ENCODE measurements around the gene HOXA7.
A peak's percentile ranks its signal among the peaks of the same experiment; 100 is the strongest.

HOXA7 gene

GRCh38 chr7:27152816-27153442 lies 3.5 kb downstream of the HOXA7 start:
- ChIA-PET POLR2A (interaction anchor here (1.1 to 5.6 kb wide), 3 partner anchors 9 to 37 kb away, joined by 3 to 42 read pairs (median 3); no protein-coding TSS in a partner anchor), CTCF (interaction anchor here (0.6 kb wide), 1 partner anchor 472 kb away, joined by 4 read pairs; no protein-coding TSS in a partner anchor)
- H3K27ac ChIP-seq (ENCODE audit: extremely low read depth, low read depth, low read length) = no peak overlapping the region

More at GRCh38 chr7:27152816-27153442, 3.5 kb downstream of the HOXA7 start:
- Histone ChIP-seq H3K4me1 (ENCODE audit: control insufficient read depth, insufficient read depth, low read length) (peaks cover 4% of the 10 kb centered on the region; the same call in 1 of the 2 replicates), H3K9me3 (ENCODE audit: control insufficient read depth, insufficient read depth, low read depth, low read length) (no peaks in the 10 kb centered on the region), H3K36me3 (ENCODE audit: control insufficient read depth in 2 of 2, insufficient read depth in 1 of 2, low read length in 2 of 2) (peaks cover 0 to 28% of the 10 kb centered on the region in 2 experiments; a peak in 1 of 3 replicates), H3K4me3 (ENCODE audit: low read depth, low read length) (no peak overlapping the region)
- TF ChIP-seq CTCF (tag by site-specific recombination; IDR thresholded peaks at IDR 0.05) = no peak
- peak; percentile 42; the same call in 1 of the 2 replicates for TF ChIP-seq PATZ1 (tag by site-specific recombination; IDR thresholded peaks at IDR 0.05)
- peak; percentile 69 for TF ChIP-seq GLIS2 (tag by site-specific recombination; IDR thresholded peaks at IDR 0.05)
- no peak for TF ChIP-seq ZNF785 (tag by site-specific recombination; IDR thresholded peaks at IDR 0.05)
- TF ChIP-seq ZXDB (tag by site-specific recombination; IDR thresholded peaks at IDR 0.05) = no peak
- no peak for TF ChIP-seq OVOL3 (tag by site-specific recombination; IDR thresholded peaks at IDR 0.05)
- TF ChIP-seq ZNF16 (tag by site-specific recombination; IDR thresholded peaks at IDR 0.05; ENCODE audit: low read depth) = no peak
- TF ChIP-seq, protein P1, sequence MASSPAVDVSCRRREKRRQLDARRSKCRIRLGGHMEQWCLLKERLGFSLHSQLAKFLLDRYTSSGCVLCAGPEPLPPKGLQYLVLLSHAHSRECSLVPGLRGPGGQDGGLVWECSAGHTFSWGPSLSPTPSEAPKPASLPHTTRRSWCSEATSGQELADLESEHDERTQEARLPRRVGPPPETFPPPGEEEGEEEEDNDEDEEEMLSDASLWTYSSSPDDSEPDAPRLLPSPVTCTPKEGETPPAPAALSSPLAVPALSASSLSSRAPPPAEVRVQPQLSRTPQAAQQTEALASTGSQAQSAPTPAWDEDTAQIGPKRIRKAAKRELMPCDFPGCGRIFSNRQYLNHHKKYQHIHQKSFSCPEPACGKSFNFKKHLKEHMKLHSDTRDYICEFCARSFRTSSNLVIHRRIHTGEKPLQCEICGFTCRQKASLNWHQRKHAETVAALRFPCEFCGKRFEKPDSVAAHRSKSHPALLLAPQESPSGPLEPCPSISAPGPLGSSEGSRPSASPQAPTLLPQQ (tag by site-specific recombination; IDR thresholded peaks at IDR 0.05) = 0 out of 2 replicates have a peak, but pooled peaks have one; percentile 13
- TF ChIP-seq ZNF335 (tag by site-specific recombination; conservative IDR thresholded peaks at IDR 0.05) = peak; percentile 77
- no peak for TF ChIP-seq SALL2 (tag by site-specific recombination; IDR thresholded peaks at IDR 0.05; ENCODE audit: borderline replicate concordance)
- TF ChIP-seq ZNF707 (tag by site-specific recombination; IDR thresholded peaks at IDR 0.05) = no peak
- no peak for TF ChIP-seq ZNF670 (tag by site-specific recombination; IDR thresholded peaks at IDR 0.05; ENCODE audit: low read depth)
- TF ChIP-seq ZNF248 (tag by site-specific recombination; IDR thresholded peaks at IDR 0.05) = no peak
- TF ChIP-seq YY1 (tag by site-specific recombination; IDR thresholded peaks at IDR 0.05) = no peak; the same call in 1 of the 2 replicates
- TF ChIP-seq ZBTB8A (tag by site-specific recombination; IDR thresholded peaks at IDR 0.05) = peak; percentile 20; the same call in 1 of the 2 replicates
- TF ChIP-seq ZNF37A (tag by site-specific recombination; IDR thresholded peaks at IDR 0.05) = no peak
- TF ChIP-seq ZBTB20 (tag by site-specific recombination; IDR thresholded peaks at IDR 0.05) = peak; percentile 78
- TF ChIP-seq ZIC2 (tag by site-specific recombination; IDR thresholded peaks at IDR 0.05) = peak; percentile 26; the same call in 1 of the 2 replicates
- peak; percentile 78 for TF ChIP-seq ZNF423 (tag by site-specific recombination; IDR thresholded peaks at IDR 0.05)
- no peak for TF ChIP-seq HIC1 (tag by site-specific recombination; IDR thresholded peaks at IDR 0.05)
